Measurements from ENCODE around the gene SMIM10L2A.

GRCh38 chrX:135435139-135435922, 13.6 kb downstream of the SMIM10L2A start:
- TF ChIP-seq, protein P1, sequence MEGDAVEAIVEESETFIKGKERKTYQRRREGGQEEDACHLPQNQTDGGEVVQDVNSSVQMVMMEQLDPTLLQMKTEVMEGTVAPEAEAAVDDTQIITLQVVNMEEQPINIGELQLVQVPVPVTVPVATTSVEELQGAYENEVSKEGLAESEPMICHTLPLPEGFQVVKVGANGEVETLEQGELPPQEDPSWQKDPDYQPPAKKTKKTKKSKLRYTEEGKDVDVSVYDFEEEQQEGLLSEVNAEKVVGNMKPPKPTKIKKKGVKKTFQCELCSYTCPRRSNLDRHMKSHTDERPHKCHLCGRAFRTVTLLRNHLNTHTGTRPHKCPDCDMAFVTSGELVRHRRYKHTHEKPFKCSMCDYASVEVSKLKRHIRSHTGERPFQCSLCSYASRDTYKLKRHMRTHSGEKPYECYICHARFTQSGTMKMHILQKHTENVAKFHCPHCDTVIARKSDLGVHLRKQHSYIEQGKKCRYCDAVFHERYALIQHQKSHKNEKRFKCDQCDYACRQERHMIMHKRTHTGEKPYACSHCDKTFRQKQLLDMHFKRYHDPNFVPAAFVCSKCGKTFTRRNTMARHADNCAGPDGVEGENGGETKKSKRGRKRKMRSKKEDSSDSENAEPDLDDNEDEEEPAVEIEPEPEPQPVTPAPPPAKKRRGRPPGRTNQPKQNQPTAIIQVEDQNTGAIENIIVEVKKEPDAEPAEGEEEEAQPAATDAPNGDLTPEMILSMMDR (IDR thresholded peaks at IDR 0.05), result no peak
- TF ChIP-seq EP300 (IDR thresholded peaks at IDR 0.05), result no peak

Measured in ovary (tissue), 3 donors.